HepG2 (cell line): ENCODE measurements around the gene PLEKHS1. TPM values are rescaled to one million over a fixed set of nuclear protein-coding genes. Genes with fewer than 3 reads are reported as not detected.

Source experiments
- ATAC-seq: fragments of 200-7000 bp; cut with Tn5 transposase; 3 replicates; pipeline ENCODE4 v1.9.1; 2020; ENCODE audit warnings: mild to moderate bottlenecking, moderate library complexity
- BruUV-seq: library from RNA; stranded (reverse); fragments of 400-500 nt; replicated peaks from 2 replicates; lab custom pipeline; 2021; lab: Mats Ljungman, UMichigan
- CTCF ChIA-PET: fragments of 300-600 bp; formaldehyde crosslinking; extraction: SDS; loops from one replicate; lab custom pipeline; 2021; ENCODE audit warnings: low total read pairs, inconsistent platforms, low intra/inter-chr PET ratio; lab: Yijun Ruan, JAX
- POLR2A ChIA-PET: fragments of 350-600 bp; sonication (Branson Sonifier 250); formaldehyde crosslinking; loops from one replicate; lab custom pipeline; 2020; ENCODE audit warnings: antibody characterized with exemption, inconsistent platforms; lab: Yijun Ruan, JAX
- DNase-seq: peaks from one replicate; pipeline ENCODE4 v3.0.0-alpha.2; 2015; ENCODE audit warnings: low spot score
- FAIRE-seq: peaks from 3 replicates; lab custom pipeline; 2011; peaks lifted over from hg19 to GRCh38; lab: Jason Lieb, UNC
- H2AFZ ChIP-seq: one replicate; pipeline ENCODE4 v1.6.1; 2011; ENCODE audit warnings: low read length, inconsistent platforms
- H3K27ac ChIP-seq: fragments of 300-600 bp; 3 replicates; pipeline ENCODE4 v1.8.0; 2011; ENCODE audit warnings: mixed run types, mild to moderate bottlenecking, mixed read lengths, low read length, inconsistent platforms; ENCODE audit not compliant: insufficient read depth; ENCODE audit errors: extremely low read length
- H3K27me3 ChIP-seq, 2 experiments: fragments of 200-600 bp in 1 of 2; 2 replicates in 1 of 2; 3 replicates in 1 of 2; pipeline versions ENCODE4 v1.6.0 to v1.8.0; 2011; ENCODE audit warnings: low read length in 2 of 2, mild to moderate bottlenecking in 2 of 2, moderate library complexity in 2 of 2, inconsistent platforms in 1 of 2; ENCODE audit not compliant: insufficient read depth in 2 of 2, control insufficient read depth in 1 of 2
- H3K36me3 ChIP-seq, 2 experiments: fragments of 200-600 bp in 1 of 2; replicated peaks in 1 of 2; 2 replicates in 1 of 2; 3 replicates in 1 of 2; pipeline versions ENCODE4 v1.5.1 to v1.8.0; 2011; ENCODE audit warnings: low read length in 2 of 2, inconsistent platforms in 1 of 2; ENCODE audit not compliant: insufficient read depth in 2 of 2, control insufficient read depth in 1 of 2
- H3K4me1 ChIP-seq: 2 replicates; pipeline ENCODE4 v1.5.1; 2012; ENCODE audit warnings: low read length, inconsistent platforms; ENCODE audit not compliant: insufficient read depth
- H3K4me2 ChIP-seq: 2 replicates; pipeline ENCODE4 v1.6.0; 2011; ENCODE audit warnings: low read depth, low read length, inconsistent platforms
- H3K4me3 ChIP-seq, 3 experiments: fragments of 200-600 bp in 1 of 3; sonication (generic), shearing (Covaris generic) in 1 of 3; replicated peaks in 1 of 3; 2 replicates each; pipeline ENCODE4 v1.5.1; 2011 to 2016; ENCODE audit warnings: low read length in 3 of 3, inconsistent platforms in 2 of 3, low read depth in 2 of 3, mild to moderate bottlenecking in 2 of 3, control low read depth in 1 of 3, mixed read lengths in 1 of 3; ENCODE audit not compliant: insufficient read depth in 1 of 3
- H3K79me2 ChIP-seq: one replicate; pipeline ENCODE4 v1.6.1; 2011; ENCODE audit warnings: low read length, inconsistent platforms; ENCODE audit not compliant: insufficient read depth
- H3K9ac ChIP-seq: 2 replicates; pipeline ENCODE4 v1.6.0; 2011; ENCODE audit warnings: mild to moderate bottlenecking, low read depth, low read length, inconsistent platforms; ENCODE audit not compliant: insufficient read depth
- H3K9me3 ChIP-seq: 2 replicates; pipeline ENCODE4 v1.5.1; 2012; ENCODE audit warnings: mild to moderate bottlenecking, low read length
- H4K20me1 ChIP-seq: 2 replicates; pipeline ENCODE4 v1.6.0; 2011; ENCODE audit warnings: inconsistent platforms, mild to moderate bottlenecking, low read length, moderate library complexity; ENCODE audit not compliant: insufficient read depth
- GFI1 ChIP-seq: sonication (generic); formaldehyde crosslinking; IDR thresholded peaks from 2 replicates; pipeline ENCODE4 v1.5.0; 2020; ENCODE audit warnings: missing genetic modification reagents, mild to moderate bottlenecking, borderline replicate concordance
- HOXA3 ChIP-seq: sonication (generic); formaldehyde crosslinking; IDR thresholded peaks from 2 replicates; pipeline ENCODE4 v1.5.0; 2020; ENCODE audit warnings: missing genetic modification reagents
- SMAD3 ChIP-seq: sonication (generic); formaldehyde crosslinking; IDR thresholded peaks from 2 replicates; pipeline ENCODE4 v1.4.0; 2020; ENCODE audit warnings: missing genetic modification reagents
- TMF1 ChIP-seq: sonication (generic); formaldehyde crosslinking; IDR thresholded peaks from 2 replicates; pipeline ENCODE4 v1.8.1; 2022; ENCODE audit warnings: low read depth, missing genetic modification reagents
- ZKSCAN1 ChIP-seq: fragments of 150-350 bp; IDR thresholded peaks from 2 replicates; pipeline ENCODE4 v1.6.1; 2014; ENCODE audit warnings: low read length
- ZNF282 ChIP-seq: fragments of 450-650 bp; IDR thresholded peaks from 2 replicates; pipeline ENCODE4 v1.6.1; 2018; ENCODE audit not compliant: partially characterized antibody
- ZNF354B ChIP-seq: sonication (generic); formaldehyde crosslinking; IDR thresholded peaks from 2 replicates; pipeline ENCODE4 v1.8.0; 2022; ENCODE audit warnings: mild to moderate bottlenecking, missing genetic modification reagents
- WGBS: methylation state at CpG from one replicate; pipeline ENCODE4 v1.1.6; 2017; ENCODE audit warnings: low lambda C conversion rate; 5-methylcytosine and 5-hydroxymethylcytosine counted together
- in situ Hi-C: cut with HindIII; loops from 2 replicates; pipeline ENCODE4 v1.10.0; 2017; ENCODE audit warnings: low pct_unique_long_range_greater_than_20kb; ENCODE audit not compliant: extremely low pct_ligation_motif_present
- intact Hi-C: fragments of 100-400 bp; cut with micrococcal nuclease; formaldehyde crosslinking; loops from one replicate; pipeline ENCODE4 v1.10.0; 2022; ENCODE audit not compliant: unreplicated experiment
- polyA plus RNA-seq, 8 experiments: library from polyadenylated mRNA; depleted of rRNA in 3 of 8; stranded (reverse) in 7 of 8; unstranded in 1 of 8; fragments of >200 nt; fragmentation: Illumina TruSeq in 4 of 8; extraction: Trizol in 4 of 8; gene quantifications; 2 replicates each; pipeline versions ENCODE4 v1.2.1 to v1.2.3, GENCODE V29; 2011 to 2016; ENCODE audit warnings: low read depth in 4 of 8, missing spikeins in 1 of 8, mixed read lengths in 1 of 8; ENCODE audit not compliant: insufficient read depth in 1 of 8
- total RNA-seq, 5 experiments: library from RNA; depleted of rRNA; stranded (reverse); fragments of >200 nt; fragmentation: Illumina TruSeq; extraction: Trizol; gene quantifications; 2 replicates each; pipeline ENCODE4 v1.2.3, GENCODE V29; 2016; ENCODE audit warnings: low read depth in 1 of 5
- TF ChIP-seq, protein P1 (sequence below): fragments of 450-650 bp; IDR thresholded peaks from 2 replicates; pipeline ENCODE4 v1.6.1; 2017; ENCODE audit warnings: mild to moderate bottlenecking
- TF ChIP-seq, protein P2 (sequence below): sonication (generic); formaldehyde crosslinking; IDR thresholded peaks from 2 replicates; pipeline ENCODE4 v1.8.0; 2022; ENCODE audit warnings: missing genetic modification reagents, mild to moderate bottlenecking, moderate library complexity, borderline replicate concordance

Gene PLEKHS1
- total and polyA plus RNA-seq, 2 of the 13 experiments (the other 11 are each of a cell fraction or from before 2014, with no cell fraction given) = not detected

DNA sequence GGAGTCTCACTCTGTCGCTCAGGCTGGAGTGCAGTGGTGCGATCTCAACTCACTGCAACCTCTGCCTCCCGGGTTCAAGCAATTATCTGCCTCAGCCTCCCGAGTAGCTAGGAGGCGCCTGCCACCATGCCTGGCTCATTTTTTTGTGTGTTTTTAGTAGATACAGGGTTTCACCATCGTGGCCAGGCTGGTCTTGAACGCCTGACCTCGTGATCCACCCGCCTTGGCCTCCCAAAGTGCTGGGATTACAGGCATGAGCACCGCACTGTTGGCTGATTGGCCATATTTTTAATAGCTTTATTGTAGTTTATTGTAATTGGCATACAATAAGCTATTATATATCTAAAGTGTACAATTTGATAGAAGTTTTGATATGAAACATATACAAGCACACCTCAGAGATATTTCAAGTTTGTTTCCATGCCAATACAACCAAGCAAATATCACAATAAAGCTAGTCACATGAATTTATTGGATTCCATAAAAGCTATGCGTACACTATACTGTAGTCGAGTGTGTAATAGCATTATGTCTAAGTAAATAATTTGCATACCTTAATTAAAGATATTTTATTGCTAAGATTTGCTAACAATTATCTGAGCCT, 5.6 kb downstream of the PLEKHS1 start (continued):
- no peak for TF ChIP-seq ZNF354B (CRISPR knock-in tag)
- TF ChIP-seq, protein P1, sequence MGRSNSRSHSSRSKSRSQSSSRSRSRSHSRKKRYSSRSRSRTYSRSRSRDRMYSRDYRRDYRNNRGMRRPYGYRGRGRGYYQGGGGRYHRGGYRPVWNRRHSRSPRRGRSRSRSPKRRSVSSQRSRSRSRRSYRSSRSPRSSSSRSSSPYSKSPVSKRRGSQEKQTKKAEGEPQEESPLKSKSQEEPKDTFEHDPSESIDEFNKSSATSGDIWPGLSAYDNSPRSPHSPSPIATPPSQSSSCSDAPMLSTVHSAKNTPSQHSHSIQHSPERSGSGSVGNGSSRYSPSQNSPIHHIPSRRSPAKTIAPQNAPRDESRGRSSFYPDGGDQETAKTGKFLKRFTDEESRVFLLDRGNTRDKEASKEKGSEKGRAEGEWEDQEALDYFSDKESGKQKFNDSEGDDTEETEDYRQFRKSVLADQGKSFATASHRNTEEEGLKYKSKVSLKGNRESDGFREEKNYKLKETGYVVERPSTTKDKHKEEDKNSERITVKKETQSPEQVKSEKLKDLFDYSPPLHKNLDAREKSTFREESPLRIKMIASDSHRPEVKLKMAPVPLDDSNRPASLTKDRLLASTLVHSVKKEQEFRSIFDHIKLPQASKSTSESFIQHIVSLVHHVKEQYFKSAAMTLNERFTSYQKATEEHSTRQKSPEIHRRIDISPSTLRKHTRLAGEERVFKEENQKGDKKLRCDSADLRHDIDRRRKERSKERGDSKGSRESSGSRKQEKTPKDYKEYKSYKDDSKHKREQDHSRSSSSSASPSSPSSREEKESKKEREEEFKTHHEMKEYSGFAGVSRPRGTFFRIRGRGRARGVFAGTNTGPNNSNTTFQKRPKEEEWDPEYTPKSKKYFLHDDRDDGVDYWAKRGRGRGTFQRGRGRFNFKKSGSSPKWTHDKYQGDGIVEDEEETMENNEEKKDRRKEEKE = no peak
- no peak for TF ChIP-seq ZKSCAN1

DNA sequence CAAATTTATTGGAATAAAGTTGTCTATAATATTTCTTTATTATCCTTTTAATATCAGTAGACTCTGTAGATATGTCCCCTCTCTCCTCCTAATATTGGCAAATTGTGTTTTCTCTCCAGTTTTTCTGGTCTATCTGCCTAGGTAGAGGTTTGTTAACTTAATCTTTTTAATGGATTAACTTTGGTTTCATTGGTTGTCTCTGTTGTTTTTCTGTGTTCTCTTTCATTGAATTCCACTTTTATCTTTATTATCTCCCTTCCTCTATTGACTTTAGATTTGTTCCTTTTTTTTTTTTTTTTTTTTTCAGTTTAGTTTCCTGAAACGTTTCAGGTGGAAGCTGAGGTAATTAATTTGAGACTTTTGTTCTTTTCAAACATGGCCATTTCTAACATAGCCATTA, 10.6 kb downstream of the PLEKHS1 start:
- ATAC-seq (no peak), FAIRE-seq (no peak), DNase-seq (no peak)
- ChIA-PET POLR2A (no interaction called here), CTCF (no interaction called here)
- H3K27me3 ChIP-seq = no peaks in the 10 kb centered on the region
- no peaks in the 10 kb centered on the region for H3K79me2 ChIP-seq
- H3K9ac ChIP-seq = no peak overlapping the region
- no peak overlapping the region for H3K4me2 ChIP-seq
- H3K9me3 ChIP-seq = no peaks in the 10 kb centered on the region
- no TSS peak for BruUV-seq
- in situ Hi-C loops (no loop called here), intact Hi-C loops (no loop called here)
- WGBS = 0% methylated on average over 1 of the region's 1 CpG
- no peaks in the 10 kb centered on the region for H4K20me1 ChIP-seq
- no peak overlapping the region for H3K27ac ChIP-seq
- no peak overlapping the region for H3K4me3 ChIP-seq
- H3K4me1 ChIP-seq = no peaks in the 10 kb centered on the region
- H3K36me3 ChIP-seq = no peaks in the 10 kb centered on the region
- no peak overlapping the region for H2AFZ ChIP-seq
- TF ChIP-seq SMAD3 (CRISPR knock-in tag) = no peak
- TF ChIP-seq ZNF282 = no peak
- no peak for TF ChIP-seq GFI1 (CRISPR knock-in tag)
- TF ChIP-seq HOXA3 = no peak
- TF ChIP-seq, protein P2, sequence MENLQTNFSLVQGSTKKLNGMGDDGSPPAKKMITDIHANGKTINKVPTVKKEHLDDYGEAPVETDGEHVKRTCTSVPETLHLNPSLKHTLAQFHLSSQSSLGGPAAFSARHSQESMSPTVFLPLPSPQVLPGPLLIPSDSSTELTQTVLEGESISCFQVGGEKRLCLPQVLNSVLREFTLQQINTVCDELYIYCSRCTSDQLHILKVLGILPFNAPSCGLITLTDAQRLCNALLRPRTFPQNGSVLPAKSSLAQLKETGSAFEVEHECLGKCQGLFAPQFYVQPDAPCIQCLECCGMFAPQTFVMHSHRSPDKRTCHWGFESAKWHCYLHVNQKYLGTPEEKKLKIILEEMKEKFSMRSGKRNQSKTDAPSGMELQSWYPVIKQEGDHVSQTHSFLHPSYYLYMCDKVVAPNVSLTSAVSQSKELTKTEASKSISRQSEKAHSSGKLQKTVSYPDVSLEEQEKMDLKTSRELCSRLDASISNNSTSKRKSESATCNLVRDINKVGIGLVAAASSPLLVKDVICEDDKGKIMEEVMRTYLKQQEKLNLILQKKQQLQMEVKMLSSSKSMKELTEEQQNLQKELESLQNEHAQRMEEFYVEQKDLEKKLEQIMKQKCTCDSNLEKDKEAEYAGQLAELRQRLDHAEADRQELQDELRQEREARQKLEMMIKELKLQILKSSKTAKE = no peak
- TF ChIP-seq TMF1 (CRISPR knock-in tag) = no peak
